ENCODE data around the gene ZIC2.
A peak's percentile ranks its signal among the peaks of the same experiment; 100 is the strongest.

ZIC2 gene

DNA sequence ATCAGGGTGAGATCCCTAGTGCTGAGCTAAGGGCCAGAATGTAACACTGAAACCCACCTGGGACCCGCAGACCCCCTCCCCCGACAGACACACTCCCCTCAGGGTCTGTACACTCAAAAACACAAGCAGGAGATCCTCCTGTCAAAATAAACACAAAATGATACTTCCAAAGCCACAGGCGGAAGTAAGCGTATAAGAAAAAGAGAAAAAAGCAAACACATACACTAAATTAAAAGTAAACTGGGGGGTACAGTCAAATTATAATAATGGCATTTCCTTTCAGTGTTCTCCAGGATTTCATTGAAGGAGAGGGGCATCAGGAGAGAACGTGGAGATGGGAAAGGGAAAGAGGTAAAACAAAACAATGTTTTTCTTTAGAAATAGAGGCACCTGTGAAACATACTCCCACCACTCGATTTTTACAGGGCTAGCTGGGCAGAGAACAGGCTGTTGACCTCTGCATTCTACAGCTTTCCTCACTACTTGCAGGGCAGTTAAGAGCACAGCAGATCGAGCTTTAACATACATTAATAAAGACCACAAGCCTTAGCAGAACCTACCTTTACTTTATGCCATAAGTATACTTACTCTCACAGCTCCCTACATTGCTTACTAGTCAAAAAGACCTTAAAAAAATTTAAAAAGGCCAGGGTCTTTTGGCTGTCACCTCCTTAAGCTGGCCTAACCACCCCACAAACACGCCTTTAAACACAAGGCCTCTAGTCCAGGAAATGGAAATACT, 15.3 kb upstream of the ZIC2 start:
- DNase-seq (ENCODE audit: insufficient read length, low spot score) (no peak), FAIRE-seq (no peak)
- no peak for TF ChIP-seq POLR2A (IDR thresholded peaks at IDR 0.05; ENCODE audit: low read depth, low read length)

GRCh38 chr13:99967498-99967868, 14.1 kb upstream of the ZIC2 start:
- no peak for TF ChIP-seq POLR2A (IDR thresholded peaks at IDR 0.05; ENCODE audit: low read depth, low read length)
- FAIRE-seq = peak; percentile 15
- DNase-seq (ENCODE audit: insufficient read length, low spot score) = no peak

DNA sequence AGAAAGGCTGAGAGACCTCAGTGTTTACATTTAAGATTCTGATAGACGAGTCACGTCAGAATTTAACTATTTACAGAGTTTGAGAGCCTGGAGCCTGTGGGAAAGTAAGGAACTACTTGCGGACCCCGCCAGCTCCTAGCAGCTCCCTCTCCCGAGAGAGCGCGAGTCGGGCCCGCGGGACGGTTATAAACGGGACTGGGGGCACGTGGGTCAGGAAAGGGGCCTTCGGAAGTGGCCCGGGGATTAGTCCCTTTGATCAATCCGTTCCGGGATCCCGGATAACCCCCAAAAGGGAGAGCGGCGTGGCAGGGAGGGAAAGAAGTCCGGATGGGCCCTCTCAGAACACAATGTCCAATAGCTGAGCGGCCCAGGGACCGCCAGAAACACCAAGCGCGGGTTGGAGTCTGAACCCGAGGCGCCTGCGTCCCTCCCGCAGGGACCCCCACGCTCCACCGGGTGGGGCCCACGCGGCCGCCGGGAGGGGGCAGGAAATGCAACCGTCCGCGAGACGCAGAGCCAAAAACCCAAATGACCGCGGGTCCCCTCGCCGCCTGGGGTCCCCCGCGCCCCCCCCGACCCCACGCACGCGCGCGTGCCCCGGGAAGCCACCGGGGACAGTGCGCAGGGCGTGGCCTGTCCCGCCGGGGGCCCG, 13.6 kb upstream of the ZIC2 start:
- FAIRE-seq (no peak), DNase-seq (ENCODE audit: insufficient read length, low spot score) (no peak)
- TF ChIP-seq POLR2A (IDR thresholded peaks at IDR 0.05; ENCODE audit: low read depth, low read length) = no peak

DNA sequence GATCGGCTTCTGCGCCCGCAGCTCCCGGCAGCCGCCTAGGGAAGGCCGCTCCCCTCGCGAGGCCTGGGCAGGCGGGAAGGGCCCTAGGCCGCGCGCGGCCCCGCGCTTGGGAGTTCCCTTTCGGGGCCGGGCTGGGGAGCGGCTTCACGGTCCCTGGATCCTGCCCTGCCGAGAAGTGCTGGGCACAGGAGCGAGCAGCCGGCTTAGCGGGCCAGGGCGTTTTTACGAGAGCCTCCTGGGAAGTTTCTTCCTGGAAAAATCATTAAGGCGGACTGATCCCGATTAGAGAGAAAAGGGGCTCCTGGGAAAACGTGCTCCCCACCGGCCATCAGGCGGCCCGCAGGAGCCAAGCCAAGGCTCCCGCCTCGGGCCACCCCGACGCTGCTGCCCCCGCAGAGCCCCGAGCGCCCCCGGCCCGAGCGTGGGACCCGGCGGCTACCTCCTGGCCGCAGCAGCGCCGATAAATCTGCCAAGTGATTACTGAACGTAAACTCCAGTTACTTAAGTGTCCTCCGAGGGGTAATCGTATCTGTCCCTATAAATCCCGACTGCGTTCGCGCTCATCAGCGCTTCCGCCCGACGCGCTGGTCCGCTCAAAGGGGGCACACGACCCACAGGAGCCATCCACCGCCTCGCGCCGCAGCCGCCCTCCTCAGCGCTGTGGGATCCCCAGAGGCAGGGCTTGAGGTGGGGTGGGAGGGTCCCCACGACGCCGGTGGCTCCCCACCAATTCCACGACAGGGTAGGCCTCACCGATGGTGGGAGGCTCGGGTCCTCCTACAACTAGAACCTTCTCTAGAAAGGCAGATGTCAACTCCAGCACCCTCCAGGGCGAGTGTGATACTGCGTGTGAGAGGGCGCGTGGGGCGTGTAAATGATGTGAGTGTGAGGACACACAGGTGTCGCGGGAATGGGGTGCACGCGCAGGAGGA, 12.8 kb upstream of the ZIC2 start:
- DNase-seq (ENCODE audit: insufficient read length, low spot score) (no peak), FAIRE-seq (peak; percentile 62)
- TF ChIP-seq POLR2A (IDR thresholded peaks at IDR 0.05; ENCODE audit: low read depth, low read length) = 0 out of 2 replicates have a peak, but pooled peaks have one; percentile 10

- TF ChIP-seq POLR2A (IDR thresholded peaks at IDR 0.05; ENCODE audit: low read depth, low read length) = no peak
- FAIRE-seq (no peak), DNase-seq (ENCODE audit: insufficient read length, low spot score) (no peak)
Measured at GRCh38 chr13:99969453-99969918, 12.1 kb upstream of the ZIC2 start.

GRCh38 chr13:99969919-99970650, 11.5 kb upstream of the ZIC2 start:
- peak; percentile 62 for FAIRE-seq
- TF ChIP-seq POLR2A (IDR thresholded peaks at IDR 0.05; ENCODE audit: low read depth, low read length) = no peak

GRCh38 chr13:99970651-99971575, 10.7 kb upstream of the ZIC2 start:
- no peak for DNase-seq (ENCODE audit: insufficient read length, low spot score)
- no peak for FAIRE-seq
- TF ChIP-seq POLR2A (IDR thresholded peaks at IDR 0.05; ENCODE audit: low read depth, low read length) = peak; percentile 58; the same call in 1 of the 2 replicates

More at GRCh38 chr13:99969919-99970650, 11.5 kb upstream of the ZIC2 start:
- peak; percentile 96 for DNase-seq (ENCODE audit: insufficient read length, low spot score)

GRCh38 chr13:99971576-99972189, 9.9 kb upstream of the ZIC2 start, which contains the start of gene ZIC5:
ZIC5 (minus strand) TSS chr13:99971767; CDS start chr13:99971603, 164 bp downstream.
- DNase-seq (ENCODE audit: insufficient read length, low spot score) = no peak
- TF ChIP-seq POLR2A (IDR thresholded peaks at IDR 0.05; ENCODE audit: low read depth, low read length) = no peak
- no peak for FAIRE-seq

GRCh38 chr13:99972190-99972731, 9.3 kb upstream of the ZIC2 start:
- FAIRE-seq = no peak
- no peak for DNase-seq (ENCODE audit: insufficient read length, low spot score)
- no peak for TF ChIP-seq POLR2A (IDR thresholded peaks at IDR 0.05; ENCODE audit: low read depth, low read length)

DNA sequence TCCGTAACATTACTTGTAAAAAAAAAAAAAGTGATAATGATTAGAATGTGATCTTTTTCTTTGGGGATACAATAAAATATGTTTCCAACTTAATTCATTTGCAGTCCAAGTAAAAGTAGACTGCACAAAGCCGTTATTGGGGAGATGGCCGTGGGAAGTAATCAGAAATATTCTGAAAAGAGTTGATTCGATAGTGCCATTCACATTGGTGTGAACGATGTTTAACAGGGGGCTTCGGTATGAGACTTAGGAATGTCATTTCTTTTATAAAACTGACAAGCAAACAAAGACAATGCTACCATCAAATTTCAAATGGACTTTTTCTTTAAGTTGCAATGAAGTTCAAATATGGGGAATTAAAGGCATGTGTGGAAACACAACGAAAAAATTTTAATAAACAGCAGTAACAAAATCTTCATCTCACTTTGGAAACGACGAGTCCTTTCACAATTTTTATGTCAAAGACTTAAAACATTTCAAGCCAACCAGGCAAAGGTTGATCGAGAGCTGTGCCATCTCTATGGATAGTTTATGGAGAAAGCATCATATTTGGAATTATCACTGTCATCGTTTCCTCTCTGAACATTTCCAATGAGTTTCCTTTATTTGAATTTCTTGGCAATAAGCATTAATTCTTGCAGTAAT, 8.3 kb upstream of the ZIC2 start:
- FAIRE-seq (peak; percentile 82), DNase-seq (ENCODE audit: insufficient read length, low spot score) (no peak)
- TF ChIP-seq POLR2A (IDR thresholded peaks at IDR 0.05; ENCODE audit: low read depth, low read length) = no peak

DNA sequence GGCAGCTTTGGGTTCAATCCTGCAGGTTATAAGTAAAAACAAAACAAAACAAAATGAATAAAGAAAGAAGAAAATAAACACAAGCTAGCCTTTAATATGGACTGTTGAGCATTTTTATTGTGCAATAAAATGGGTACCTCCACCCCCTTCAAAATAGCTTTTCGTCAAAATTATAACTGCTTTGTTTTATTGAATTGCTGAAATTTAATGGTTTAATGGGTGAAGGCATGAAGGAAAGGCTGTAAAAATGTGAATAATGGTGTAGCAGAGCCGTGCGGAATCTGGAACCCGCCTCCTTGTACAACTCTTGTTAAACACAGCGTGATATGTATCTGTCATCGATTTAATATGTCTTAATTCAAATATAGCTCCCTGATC, 7.8 kb upstream of the ZIC2 start:
- DNase-seq (ENCODE audit: insufficient read length, low spot score) (no peak), FAIRE-seq (no peak)
- TF ChIP-seq POLR2A (IDR thresholded peaks at IDR 0.05; ENCODE audit: low read depth, low read length) = no peak
